Measurements from ENCODE around the gene AFF3.

- TF ChIP-seq CTCF (conservative IDR thresholded peaks at IDR 0.05; ENCODE audit: low read depth, low read length) (no peak), POLR2A (IDR thresholded peaks at IDR 0.05; ENCODE audit: low read depth, low read length) (no peak), MXI1 (IDR thresholded peaks at IDR 0.05; ENCODE audit: borderline replicate concordance, low read depth, low read length) (no peak), CEBPB (IDR thresholded peaks at IDR 0.05; ENCODE audit: low read depth, low read length) (no peak), SMC3 (IDR thresholded peaks at IDR 0.05; ENCODE audit: low read depth, low read length) (no peak)
- TF ChIP-seq, protein P1, sequence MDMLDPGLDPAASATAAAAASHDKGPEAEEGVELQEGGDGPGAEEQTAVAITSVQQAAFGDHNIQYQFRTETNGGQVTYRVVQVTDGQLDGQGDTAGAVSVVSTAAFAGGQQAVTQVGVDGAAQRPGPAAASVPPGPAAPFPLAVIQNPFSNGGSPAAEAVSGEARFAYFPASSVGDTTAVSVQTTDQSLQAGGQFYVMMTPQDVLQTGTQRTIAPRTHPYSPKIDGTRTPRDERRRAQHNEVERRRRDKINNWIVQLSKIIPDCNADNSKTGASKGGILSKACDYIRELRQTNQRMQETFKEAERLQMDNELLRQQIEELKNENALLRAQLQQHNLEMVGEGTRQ (IDR thresholded peaks at IDR 0.05; ENCODE audit: low read depth, low read length), result no peak
These were observed 88.0 kb downstream of the AFF3 start for GRCh38 chr2:100054426-100054825.

Data from IMR-90 (cell line).